ENCODE measurements around the gene CITED2.

DNA sequence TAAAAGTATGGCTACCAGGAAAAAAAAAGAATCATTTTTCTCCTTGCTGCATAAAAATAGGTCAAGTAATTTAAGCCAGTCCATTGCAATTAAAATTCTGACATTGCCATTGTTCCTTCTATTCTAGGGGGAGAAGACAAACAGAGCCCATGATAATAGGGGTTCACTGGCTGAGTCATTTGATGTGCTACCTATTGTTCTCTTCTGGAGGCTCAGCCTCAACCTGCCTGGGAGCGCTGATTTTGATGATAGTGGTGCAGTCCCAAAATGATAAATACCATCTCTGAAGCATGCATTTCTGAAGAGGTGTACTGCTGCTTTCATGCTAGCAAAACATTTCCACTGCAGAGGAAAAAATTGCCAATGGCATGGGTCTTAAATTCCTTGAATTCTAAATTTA is 5.8 kb downstream of the CITED2 start:
- no peak for TF ChIP-seq POLR2A (IDR thresholded peaks at IDR 0.05)
- TF ChIP-seq, protein P1, sequence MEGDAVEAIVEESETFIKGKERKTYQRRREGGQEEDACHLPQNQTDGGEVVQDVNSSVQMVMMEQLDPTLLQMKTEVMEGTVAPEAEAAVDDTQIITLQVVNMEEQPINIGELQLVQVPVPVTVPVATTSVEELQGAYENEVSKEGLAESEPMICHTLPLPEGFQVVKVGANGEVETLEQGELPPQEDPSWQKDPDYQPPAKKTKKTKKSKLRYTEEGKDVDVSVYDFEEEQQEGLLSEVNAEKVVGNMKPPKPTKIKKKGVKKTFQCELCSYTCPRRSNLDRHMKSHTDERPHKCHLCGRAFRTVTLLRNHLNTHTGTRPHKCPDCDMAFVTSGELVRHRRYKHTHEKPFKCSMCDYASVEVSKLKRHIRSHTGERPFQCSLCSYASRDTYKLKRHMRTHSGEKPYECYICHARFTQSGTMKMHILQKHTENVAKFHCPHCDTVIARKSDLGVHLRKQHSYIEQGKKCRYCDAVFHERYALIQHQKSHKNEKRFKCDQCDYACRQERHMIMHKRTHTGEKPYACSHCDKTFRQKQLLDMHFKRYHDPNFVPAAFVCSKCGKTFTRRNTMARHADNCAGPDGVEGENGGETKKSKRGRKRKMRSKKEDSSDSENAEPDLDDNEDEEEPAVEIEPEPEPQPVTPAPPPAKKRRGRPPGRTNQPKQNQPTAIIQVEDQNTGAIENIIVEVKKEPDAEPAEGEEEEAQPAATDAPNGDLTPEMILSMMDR (IDR thresholded peaks at IDR 0.05) = no peak
- TF ChIP-seq POLR2AphosphoS5 (IDR thresholded peaks at IDR 0.05; ENCODE audit: insufficient read depth in 1 of 2, low read depth in 1 of 2) = no peak

All from vagina (tissue), 2 donors.